DMS153 (cell line): ENCODE data around the gene FGF22.
"Not testable (repeated sequence)": the region's sequence is repeated elsewhere in the genome, so short reads cannot be mapped to it uniquely, and the experiment has no call there.

Experiments
- DNase-seq: peaks from one replicate; lab custom pipeline; 2025; lab: John Stamatoyannopoulos, UW

FGF22 gene

GRCh38 chr19:607301-608154 lies 32.2 kb upstream of the FGF22 start:
- no peak for DNase-seq

- DNase-seq: no peak
Observed at GRCh38 chr19:608155-609003, 31.3 kb upstream of the FGF22 start.

GRCh38 chr19:609004-609346 lies 30.7 kb upstream of the FGF22 start:
- DNase-seq: no peak

- no peak for DNase-seq
Observed at GRCh38 chr19:610071-610800, 29.4 kb upstream of the FGF22 start.

GRCh38 chr19:610801-611480 lies 28.7 kb upstream of the FGF22 start:
- DNase-seq: peak; percentile 10

- DNase-seq: no peak
Observed at GRCh38 chr19:611481-611868, 28.2 kb upstream of the FGF22 start.

GRCh38 chr19:612941-613340 lies 26.7 kb upstream of the FGF22 start:
- DNase-seq: no peak

- no peak for DNase-seq
Observed at GRCh38 chr19:613732-614567, 25.7 kb upstream of the FGF22 start.

GRCh38 chr19:615619-616018 lies 24.1 kb upstream of the FGF22 start:
- DNase-seq: no peak

- DNase-seq: no peak
Observed at GRCh38 chr19:616062-616700, 23.5 kb upstream of the FGF22 start.

GRCh38 chr19:616747-617526 lies 22.7 kb upstream of the FGF22 start:
- no peak for DNase-seq

GRCh38 chr19:617551-618246 lies 22.0 kb upstream of the FGF22 start:
- no peak for DNase-seq

GRCh38 chr19:618247-618619 lies 21.4 kb upstream of the FGF22 start:
- DNase-seq: no peak

GRCh38 chr19:618674-619285 lies 20.9 kb upstream of the FGF22 start:
- DNase-seq: no peak

- no peak for DNase-seq
Observed at GRCh38 chr19:619286-620002, 20.2 kb upstream of the FGF22 start.

- DNase-seq: no peak
Observed at GRCh38 chr19:620166-620862, 19.4 kb upstream of the FGF22 start.

GRCh38 chr19:621191-621590 lies 18.5 kb upstream of the FGF22 start:
- not testable (repeated sequence) for DNase-seq
